OCI-LY7 (cell line): ENCODE results near the gene SYNPO2. TPM values are rescaled to one million over a fixed set of nuclear protein-coding genes. Genes with fewer than 3 reads are reported as not detected.

Experiments
- BruUV-seq: library from RNA; stranded (reverse); fragments of 400-500 nt; replicated peaks from 2 replicates; lab custom pipeline; 2021; lab: Mats Ljungman, UMichigan
- CTCF ChIA-PET: fragments of 300-600 bp; sonication (Branson Sonifier 250); formaldehyde crosslinking; loops from one replicate; lab custom pipeline; 2022; ENCODE audit warnings: antibody characterized with exemption; ENCODE audit not compliant: unreplicated experiment; lab: Charles Lee
- POLR2A ChIA-PET: fragments of 300-600 bp; sonication (Branson Sonifier 250); formaldehyde crosslinking; loops from one replicate; lab custom pipeline; 2022; ENCODE audit warnings: antibody characterized with exemption; lab: Charles Lee
- DNase-seq: peaks from one replicate; pipeline ENCODE4 v3.0.0-alpha.2; 2015; ENCODE audit warnings: low spot score
- H2AFZ ChIP-seq: fragments of 200-600 bp; sonication (generic), shearing (Covaris generic); 2 replicates; pipeline ENCODE4 v1.6.1; 2014; ENCODE audit warnings: mild to moderate bottlenecking, antibody characterized with exemption, low read length, moderate library complexity
- H3K27ac ChIP-seq: fragments of 200-600 bp; sonication (generic); 2 replicates; pipeline ENCODE4 v1.5.1; 2014; ENCODE audit warnings: mixed run types, low read depth, mild to moderate bottlenecking, moderate library complexity, low read length, inconsistent platforms; ENCODE audit not compliant: poor library complexity, severe bottlenecking
- H3K36me3 ChIP-seq: fragments of 200-600 bp; sonication (generic); 2 replicates; pipeline ENCODE4 v1.6.1; 2014; ENCODE audit warnings: mild to moderate bottlenecking, antibody characterized with exemption, low read length, moderate library complexity, mixed read lengths; ENCODE audit not compliant: insufficient read depth
- H3K4me1 ChIP-seq: fragments of 200-600 bp; sonication (generic); 2 replicates; pipeline ENCODE4 v1.5.1; 2014; ENCODE audit warnings: mild to moderate bottlenecking, low read length; ENCODE audit not compliant: insufficient read depth, poor library complexity, severe bottlenecking
- H3K4me2 ChIP-seq: fragments of 200-600 bp; sonication (generic); 2 replicates; pipeline ENCODE4 v1.6.1; 2014; ENCODE audit warnings: mild to moderate bottlenecking, low read length
- H3K4me3 ChIP-seq: fragments of 200-600 bp; sonication (generic); 2 replicates; pipeline ENCODE4 v1.5.1; 2014; ENCODE audit warnings: mild to moderate bottlenecking, low read depth, low read length; ENCODE audit not compliant: poor library complexity, severe bottlenecking
- H3K79me2 ChIP-seq: fragments of 200-600 bp; sonication (generic); 2 replicates; pipeline ENCODE4 v1.6.1; 2016; ENCODE audit warnings: low read depth, mild to moderate bottlenecking, low read length, moderate library complexity, mixed read lengths; ENCODE audit not compliant: insufficient read depth
- H3K9me2 ChIP-seq: fragments of 200-600 bp; sonication (generic); 2 replicates; pipeline ENCODE4 v1.6.1; 2016; ENCODE audit warnings: mild to moderate bottlenecking, low read length, mixed read lengths; ENCODE audit not compliant: insufficient read depth
- H3K9me3 ChIP-seq: fragments of 200-600 bp; sonication (generic); 2 replicates; pipeline ENCODE4 v1.6.1; 2014; ENCODE audit warnings: mild to moderate bottlenecking, mixed run types, low read length, mixed read lengths
- H4K20me1 ChIP-seq: fragments of 200-600 bp; sonication (generic); 2 replicates; pipeline ENCODE4 v1.6.1; 2014; ENCODE audit warnings: mild to moderate bottlenecking, antibody characterized with exemption, low read length, moderate library complexity, mixed read lengths; ENCODE audit not compliant: insufficient read depth
- CTCF ChIP-seq: fragments of 200-600 bp; sonication (generic); conservative IDR thresholded peaks from 2 replicates; pipeline ENCODE4 v1.5.1; 2014; ENCODE audit warnings: mild to moderate bottlenecking, antibody characterized with exemption, low read length, moderate library complexity, mixed read lengths
- EZH2phosphoT487 ChIP-seq: fragments of 200-600 bp; sonication (generic); IDR thresholded peaks from 2 replicates; pipeline ENCODE4 v1.6.1; 2018; ENCODE audit warnings: low read depth, borderline replicate concordance, mild to moderate bottlenecking, mixed run types, antibody characterized with exemption, low read length, moderate library complexity, mixed read lengths
- intact Hi-C: fragments of 100-400 bp; cut with micrococcal nuclease; formaldehyde crosslinking; loops from one replicate; pipeline ENCODE4 v1.10.0; 2022; ENCODE audit not compliant: unreplicated experiment
- total RNA-seq, 2 experiments: library from RNA; depleted of rRNA in 1 of 2; stranded (reverse); fragments of >200 nt in 1 of 2; shearing (Covaris generic) in 1 of 2; gene quantifications; 2 replicates each; pipeline ENCODE4 v1.2.3, GENCODE V29; 2014 to 2022

Gene SYNPO2
- total RNA-seq, 2 experiments from 2014 or later = 0.11 to 0.19 TPM

GRCh38 chr4:118950929-118951570 is 62.4 kb downstream of the SYNPO2 start:
- Histone ChIP-seq H2AFZ (no peak overlapping the region), H3K4me2 (no peak overlapping the region), H3K36me3 (no peaks in the 10 kb centered on the region), H3K79me2 (no peaks in the 10 kb centered on the region), H3K27ac (no peak overlapping the region), H3K9me2 (no peaks in the 10 kb centered on the region), H3K9me3 (no peaks in the 10 kb centered on the region; the same call in 1 of the 2 replicates), H3K4me3 (no peak overlapping the region), H3K4me1 (no peaks in the 10 kb centered on the region), H4K20me1 (no peaks in the 10 kb centered on the region)
- DNase-seq = no peak
- CTCF ChIA-PET = no interaction called here
- TF ChIP-seq CTCF (no peak), EZH2phosphoT487 (no peak)
- BruUV-seq = no TSS peak
- intact Hi-C loops = no loop called here
- POLR2A ChIA-PET = no interaction called here

- DNase-seq = no peak
- Histone ChIP-seq H3K9me2 (no peaks in the 10 kb centered on the region), H3K9me3 (no peaks in the 10 kb centered on the region; the same call in 1 of the 2 replicates), H4K20me1 (no peaks in the 10 kb centered on the region), H3K4me2 (no peak overlapping the region), H3K4me3 (no peak overlapping the region), H3K4me1 (no peaks in the 10 kb centered on the region), H3K79me2 (no peaks in the 10 kb centered on the region), H3K36me3 (no peaks in the 10 kb centered on the region), H3K27ac (no peak overlapping the region), H2AFZ (no peak overlapping the region)
- ChIA-PET CTCF (no interaction called here), POLR2A (interaction anchor here (0.9 kb wide), 1 partner anchor 150 kb away, joined by 3 read pairs; no protein-coding TSS in a partner anchor)
- BruUV-seq = no TSS peak
- TF ChIP-seq EZH2phosphoT487 (no peak), CTCF (no peak)
- intact Hi-C loops = no loop called here
Observed at GRCh38 chr4:118953276-118953675, 64.6 kb downstream of the SYNPO2 start.

- intact Hi-C loops = no loop called here
- no peak overlapping the region for H3K4me3 ChIP-seq
- TF ChIP-seq EZH2phosphoT487 = no peak
- peak; percentile 47 for TF ChIP-seq CTCF
- H4K20me1 ChIP-seq = no peaks in the 10 kb centered on the region
- H3K27ac ChIP-seq = no peak overlapping the region
- peak; percentile 4 for DNase-seq
- H3K4me1 ChIP-seq = no peaks in the 10 kb centered on the region
- no peak overlapping the region for H3K4me2 ChIP-seq
- no peak overlapping the region for H2AFZ ChIP-seq
- no TSS peak for BruUV-seq
- POLR2A ChIA-PET = no interaction called here
- no peaks in the 10 kb centered on the region for H3K9me2 ChIP-seq
- CTCF ChIA-PET = no interaction called here
- no peaks in the 10 kb centered on the region for H3K36me3 ChIP-seq
- H3K9me3 ChIP-seq = no peaks in the 10 kb centered on the region; the same call in 1 of the 2 replicates
- H3K79me2 ChIP-seq = no peaks in the 10 kb centered on the region
Observed at GRCh38 chr4:118954246-118954645, 65.6 kb downstream of the SYNPO2 start.
